ENCODE data around the gene MTERF4. TPM values are rescaled to one million over a fixed set of nuclear protein-coding genes. Genes with fewer than 3 reads are reported as not detected.

Gene MTERF4
- total and polyA plus RNA-seq, 2 of the 4 experiments (the other 2 are of a cell fraction) = 26.6 to 33.3 TPM

DNA sequence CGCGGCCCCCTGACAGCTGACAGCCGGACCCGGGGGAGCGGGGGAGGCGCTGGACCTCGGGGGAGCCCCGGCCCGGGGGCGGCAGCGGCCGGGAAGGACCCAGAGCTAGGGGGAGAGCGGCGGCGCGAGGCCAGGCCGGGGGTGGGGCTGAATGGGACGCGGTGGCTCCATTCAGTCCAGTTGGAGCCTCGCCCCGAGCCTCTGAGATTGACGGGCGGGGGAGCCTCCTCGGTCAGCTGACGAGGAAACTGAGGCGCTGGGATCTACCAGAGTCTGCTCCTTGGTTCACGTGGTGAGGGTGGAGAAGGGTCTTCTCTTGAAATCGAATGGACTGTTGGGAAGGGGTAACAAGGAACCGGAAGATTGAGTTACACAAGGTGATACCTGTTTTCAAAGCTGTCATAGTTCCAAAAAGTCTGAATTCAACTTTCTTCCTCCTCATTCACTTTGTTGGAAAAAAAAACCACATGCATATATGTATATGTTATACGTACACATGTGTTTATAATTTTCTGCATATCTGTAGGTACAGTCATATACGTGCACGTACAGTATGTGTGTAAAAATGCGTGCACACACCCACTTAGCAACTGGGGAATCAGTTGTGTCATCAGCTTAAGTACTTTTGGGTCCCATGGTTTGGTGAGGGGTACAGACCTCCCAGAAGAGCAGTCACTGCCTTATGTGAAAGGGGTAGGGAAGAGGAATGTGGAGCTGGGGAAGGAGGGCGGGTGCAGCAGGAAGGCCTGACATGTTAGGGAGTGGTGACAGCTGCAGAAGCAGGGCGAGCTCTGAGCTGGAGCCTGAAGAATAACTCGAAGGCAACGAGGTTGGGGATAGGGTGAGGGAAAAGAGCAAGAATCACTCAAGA lies 48.8 kb upstream of the MTERF4 start:
- Histone ChIP-seq H2BK120ac (ENCODE audit: low read depth, low read length) (0 out of 2 replicates have a peak overlapping the region, but pooled peaks have one; percentile 30), H2AK9ac (replicated peaks; ENCODE audit: low read depth, low read length, poor library complexity) (peak overlapping the region; percentile 98), H3K4ac (ENCODE audit: low read depth, low read length) (peak overlapping the region; percentile 92), H3K14ac (replicated peaks; ENCODE audit: low read depth, low read length) (peak overlapping the region; percentile 83), H3K23ac (ENCODE audit: low read depth, low read length) (peak overlapping the region; percentile 91), H3K4me2 (ENCODE audit: low read depth, low read length) (peak overlapping the region; percentile 99), H2BK20ac (ENCODE audit: low read depth, low read length) (no peak overlapping the region), H3K36me3 (ENCODE audit: control insufficient read depth, insufficient read depth, low read length) (peaks cover 7% of the 10 kb centered on the region), H2AK5ac (ENCODE audit: low read depth, low read length) (peak overlapping the region; percentile 90), H4K91ac (ENCODE audit: insufficient read depth, low read depth, low read length) (peak overlapping the region; percentile 89), H3K56ac (ENCODE audit: extremely low read depth, insufficient read depth, low read length) (peak overlapping the region; percentile 42; the same call in 1 of the 2 replicates), H3K27ac (ENCODE audit: insufficient read depth, low read length) (peak overlapping the region; percentile 16), H3K18ac (ENCODE audit: low read depth, low read length) (no peak overlapping the region), H3K79me1 (ENCODE audit: low read depth in 1 of 2, low read length in 2 of 2) (peaks cover 25 to 43% of the 10 kb centered on the region in 2 experiments), H2BK5ac (ENCODE audit: low read depth, low read length, poor library complexity, severe bottlenecking) (peak overlapping the region; percentile 43), H3K9me3 (ENCODE audit: control insufficient read depth, insufficient read depth, low read length) (no peaks in the 10 kb centered on the region), H3K9me1 (ENCODE audit: insufficient read depth, low read length) (peaks cover 17% of the 10 kb centered on the region), H2AFZ (replicated peaks; ENCODE audit: low read length, poor library complexity) (peak overlapping the region; percentile 96), H4K8ac (ENCODE audit: low read depth in 2 of 2, low read length in 2 of 2) (peak overlapping the region; percentile 62 to 83), H2BK15ac (ENCODE audit: low read depth, low read length) (no peak overlapping the region; the same call in 2 of the 3 replicates), H3K27me3 (ENCODE audit: control insufficient read depth, insufficient read depth, low read length) (no peaks in the 10 kb centered on the region), H4K5ac (ENCODE audit: low read depth, low read length) (peak overlapping the region; percentile 15; the same call in 1 of the 2 replicates), H3K9ac (ENCODE audit: low read depth, low read length) (peak overlapping the region; percentile 87), H3K4me3 (ENCODE audit: insufficient read depth, low read depth, low read length) (peak overlapping the region; percentile 57), H3K4me1 (ENCODE audit: control insufficient read depth, insufficient read depth, low read length) (peaks cover 7% of the 10 kb centered on the region; the same call in 1 of the 2 replicates), H4K20me1 (ENCODE audit: insufficient read depth, low read length) (peaks cover 22% of the 10 kb centered on the region)
- ChIA-PET POLR2A (ENCODE audit: unreplicated experiment) (interaction anchor here (0.6 kb wide), 1 partner anchor 52 kb away, joined by 5 read pairs; no protein-coding TSS in a partner anchor), CTCF (no interaction called here)
- DNase-seq (peak; percentile 51), ATAC-seq (ENCODE audit: low read depth) (peak; percentile 18)
- dilution Hi-C loops (cut with HindIII; ENCODE audit: low sequenced_read_pairs, unreplicated experiment) = no loop called here
- intact Hi-C loops (cut with micrococcal nuclease) = loop anchor here (2.0 to 5.0 kb wide), 2 partner anchors 239 to 300 kb away; no protein-coding TSS in a partner anchor
- TF ChIP-seq CEBPB (IDR thresholded peaks at IDR 0.05; ENCODE audit: low read depth, low read length) = no peak
- TF ChIP-seq, protein P1, sequence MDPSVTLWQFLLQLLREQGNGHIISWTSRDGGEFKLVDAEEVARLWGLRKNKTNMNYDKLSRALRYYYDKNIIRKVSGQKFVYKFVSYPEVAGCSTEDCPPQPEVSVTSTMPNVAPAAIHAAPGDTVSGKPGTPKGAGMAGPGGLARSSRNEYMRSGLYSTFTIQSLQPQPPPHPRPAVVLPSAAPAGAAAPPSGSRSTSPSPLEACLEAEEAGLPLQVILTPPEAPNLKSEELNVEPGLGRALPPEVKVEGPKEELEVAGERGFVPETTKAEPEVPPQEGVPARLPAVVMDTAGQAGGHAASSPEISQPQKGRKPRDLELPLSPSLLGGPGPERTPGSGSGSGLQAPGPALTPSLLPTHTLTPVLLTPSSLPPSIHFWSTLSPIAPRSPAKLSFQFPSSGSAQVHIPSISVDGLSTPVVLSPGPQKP (IDR thresholded peaks at IDR 0.05; ENCODE audit: borderline replicate concordance, low read depth, low read length) = no peak
- TF ChIP-seq, protein P2, sequence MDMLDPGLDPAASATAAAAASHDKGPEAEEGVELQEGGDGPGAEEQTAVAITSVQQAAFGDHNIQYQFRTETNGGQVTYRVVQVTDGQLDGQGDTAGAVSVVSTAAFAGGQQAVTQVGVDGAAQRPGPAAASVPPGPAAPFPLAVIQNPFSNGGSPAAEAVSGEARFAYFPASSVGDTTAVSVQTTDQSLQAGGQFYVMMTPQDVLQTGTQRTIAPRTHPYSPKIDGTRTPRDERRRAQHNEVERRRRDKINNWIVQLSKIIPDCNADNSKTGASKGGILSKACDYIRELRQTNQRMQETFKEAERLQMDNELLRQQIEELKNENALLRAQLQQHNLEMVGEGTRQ (IDR thresholded peaks at IDR 0.05; ENCODE audit: low read depth, low read length) = peak; percentile 35; the same call in 1 of the 2 replicates
- TF ChIP-seq BHLHE40 (IDR thresholded peaks at IDR 0.05; ENCODE audit: low read depth, low read length) = no peak
- in situ Hi-C loops (cut with MboI; ENCODE audit: low sequenced_read_pairs) = no loop called here
- WGBS, 2 experiments (ENCODE audit: extremely low coverage in 2 of 2, insufficient read length in 1 of 2) = 16% methylated on average over 5 of the region's 37 CpGs; no CpG with 5 or more reads in 1 of the 2 experiments
- no TSS peak for BruUV-seq (replicated peaks)

Measured in IMR-90 (cell line).